ENCODE results near the gene HSP90B1. TPM values are rescaled to one million over a fixed set of nuclear protein-coding genes. Genes with fewer than 3 reads are reported as not detected.
A peak's percentile ranks its signal among the peaks of the same experiment; 100 is the strongest.

The HSP90B1 gene
- total and polyA plus RNA-seq, 2 of the 13 experiments (the other 11 are each of a cell fraction or from before 2014, with no cell fraction given) = 800 to 954 TPM

- TF ChIP-seq, protein P1, sequence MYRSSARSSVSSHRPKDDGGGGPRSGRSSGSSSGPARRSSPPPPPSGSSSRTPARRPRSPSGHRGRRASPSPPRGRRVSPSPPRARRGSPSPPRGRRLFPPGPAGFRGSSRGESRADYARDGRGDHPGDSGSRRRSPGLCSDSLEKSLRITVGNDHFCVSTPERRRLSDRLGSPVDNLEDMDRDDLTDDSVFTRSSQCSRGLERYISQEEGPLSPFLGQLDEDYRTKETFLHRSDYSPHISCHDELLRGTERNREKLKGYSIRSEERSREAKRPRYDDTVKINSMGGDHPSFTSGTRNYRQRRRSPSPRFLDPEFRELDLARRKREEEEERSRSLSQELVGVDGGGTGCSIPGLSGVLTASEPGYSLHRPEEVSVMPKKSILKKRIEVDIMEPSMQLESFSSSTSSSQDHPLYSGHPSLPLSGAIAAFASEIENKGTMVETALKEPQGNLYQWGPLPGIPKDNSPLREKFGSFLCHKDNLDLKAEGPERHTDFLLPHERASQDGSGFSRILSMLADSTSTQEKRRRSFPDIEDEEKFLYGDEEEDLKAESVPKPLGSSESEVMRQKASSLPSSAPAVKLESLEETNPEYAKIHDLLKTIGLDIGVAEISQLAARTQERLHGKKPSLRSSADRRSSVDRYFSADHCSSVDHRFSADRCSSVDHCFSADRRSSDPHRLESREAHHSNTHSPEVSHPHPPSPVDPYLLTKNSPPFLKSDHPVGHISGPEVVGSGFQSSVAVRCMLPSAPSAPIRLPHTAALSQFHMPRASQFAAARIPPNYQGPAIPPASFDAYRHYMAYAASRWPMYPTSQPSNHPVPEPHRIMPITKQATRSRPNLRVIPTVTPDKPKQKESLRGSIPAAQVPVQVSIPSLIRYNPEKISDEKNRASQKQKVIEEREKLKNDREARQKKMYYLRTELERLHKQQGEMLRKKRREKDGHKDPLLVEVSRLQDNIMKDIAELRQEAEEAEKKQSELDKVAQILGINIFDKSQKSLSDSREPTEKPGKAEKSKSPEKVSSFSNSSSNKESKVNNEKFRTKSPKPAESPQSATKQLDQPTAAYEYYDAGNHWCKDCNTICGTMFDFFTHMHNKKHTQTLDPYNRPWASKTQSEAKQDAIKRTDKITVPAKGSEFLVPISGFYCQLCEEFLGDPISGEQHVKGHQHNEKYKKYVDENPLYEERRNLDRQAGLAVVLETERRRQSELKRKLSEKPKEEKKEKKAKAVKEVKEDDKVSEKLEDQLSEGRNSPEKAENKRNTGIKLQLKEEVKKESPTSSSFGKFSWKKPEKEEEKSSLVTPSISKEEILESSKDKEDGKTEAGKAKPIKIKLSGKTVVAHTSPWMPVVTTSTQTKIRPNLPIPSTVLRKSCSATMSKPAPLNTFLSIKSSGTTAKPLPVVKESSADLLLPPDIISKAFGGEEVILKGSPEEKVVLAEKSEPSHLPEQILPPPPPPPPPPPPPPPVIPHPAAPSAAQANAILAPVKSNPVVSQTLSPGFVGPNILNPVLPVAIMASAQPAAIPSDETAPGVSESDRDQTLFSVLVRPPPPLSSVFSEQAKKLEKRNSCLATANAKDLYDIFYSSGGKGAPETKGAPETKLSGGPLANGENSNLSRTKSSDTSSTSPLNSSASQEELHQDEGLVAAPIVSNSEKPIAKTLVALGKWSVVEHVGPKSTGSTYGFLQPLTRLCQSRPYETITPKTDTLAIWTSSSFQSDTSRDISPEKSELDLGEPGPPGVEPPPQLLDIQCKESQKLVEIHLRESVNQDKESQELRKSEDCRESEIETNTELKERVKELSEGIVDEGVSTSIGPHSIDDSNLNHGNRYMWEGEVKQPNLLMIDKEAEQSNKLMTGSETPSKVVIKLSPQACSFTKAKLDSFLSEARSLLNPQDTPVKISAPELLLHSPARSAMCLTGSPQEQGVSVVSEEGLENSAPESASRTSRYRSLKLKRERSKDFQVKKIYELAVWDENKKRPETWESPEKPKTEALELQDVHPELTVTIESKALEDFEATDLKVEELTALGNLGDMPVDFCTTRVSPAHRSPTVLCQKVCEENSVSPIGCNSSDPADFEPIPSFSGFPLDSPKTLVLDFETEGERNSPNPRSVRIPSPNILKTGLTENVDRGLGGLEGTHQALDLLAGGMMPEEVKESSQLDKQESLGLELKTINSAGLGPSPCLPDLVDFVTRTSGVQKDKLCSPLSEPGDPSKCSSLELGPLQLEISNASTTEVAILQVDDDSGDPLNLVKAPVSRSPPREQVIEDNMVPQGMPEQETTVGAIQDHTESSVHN (CRISPR knock-in tag; IDR thresholded peaks at IDR 0.05) = no peak
- no peak for TF ChIP-seq ZNF850 (CRISPR knock-in tag; conservative IDR thresholded peaks at IDR 0.05)
- TF ChIP-seq U2AF2 (IDR thresholded peaks at IDR 0.05; ENCODE audit: low read depth, low read length) = peak; percentile 84; the same call in 1 of the 2 replicates
- TF ChIP-seq ZNF569 (CRISPR knock-in tag; IDR thresholded peaks at IDR 0.05; ENCODE audit: borderline replicate concordance) = no peak
- TF ChIP-seq PRDM4 (CRISPR knock-in tag; IDR thresholded peaks at IDR 0.05; ENCODE audit: borderline replicate concordance) = no peak
- no peak for TF ChIP-seq HNF4A (CRISPR knock-in tag; IDR thresholded peaks at IDR 0.05)
- TF ChIP-seq CREM (IDR thresholded peaks at IDR 0.05) = peak; percentile 90
- no peak for TF ChIP-seq CREM (CRISPR knock-in tag; IDR thresholded peaks at IDR 0.05)
- no peak for TF ChIP-seq ZNF703 (CRISPR knock-in tag; IDR thresholded peaks at IDR 0.05; ENCODE audit: borderline replicate concordance)
- TF ChIP-seq MTF2 (CRISPR knock-in tag; IDR thresholded peaks at IDR 0.05; ENCODE audit: borderline replicate concordance) = no peak
- 0 out of 2 replicates have a peak, but pooled peaks have one; percentile 28 for TF ChIP-seq ELF4 (CRISPR knock-in tag; IDR thresholded peaks at IDR 0.05; ENCODE audit: borderline replicate concordance)
- no peak for TF ChIP-seq ZNF441 (CRISPR knock-in tag; IDR thresholded peaks at IDR 0.05; ENCODE audit: borderline replicate concordance)
- no peak for TF ChIP-seq TBP (CRISPR knock-in tag; IDR thresholded peaks at IDR 0.05)
- TF ChIP-seq AHDC1 (CRISPR knock-in tag; IDR thresholded peaks at IDR 0.05; ENCODE audit: borderline replicate concordance) = no peak
- peak; percentile 78; the same call in 1 of the 2 replicates for TF ChIP-seq SUZ12 (IDR thresholded peaks at IDR 0.05; ENCODE audit: low read depth, low read length)
Measured at GRCh38 chr12:103929784-103930033, 501 bp upstream of the HSP90B1 start (continued).
